NCI-H2107 (cell line): ENCODE measurements around the gene MTX3.
A peak's percentile ranks its signal among the peaks of the same experiment; 100 is the strongest.

Experiments used
- DNase-seq: peaks from one replicate; lab custom pipeline; 2025; lab: John Stamatoyannopoulos, UW

MTX3 gene, protein sequence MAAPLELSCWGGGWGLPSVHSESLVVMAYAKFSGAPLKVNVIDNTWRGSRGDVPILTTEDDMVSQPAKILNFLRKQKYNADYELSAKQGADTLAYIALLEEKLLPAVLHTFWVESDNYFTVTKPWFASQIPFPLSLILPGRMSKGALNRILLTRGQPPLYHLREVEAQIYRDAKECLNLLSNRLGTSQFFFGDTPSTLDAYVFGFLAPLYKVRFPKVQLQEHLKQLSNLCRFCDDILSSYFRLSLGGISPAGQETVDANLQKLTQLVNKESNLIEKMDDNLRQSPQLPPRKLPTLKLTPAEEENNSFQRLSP

DNA sequence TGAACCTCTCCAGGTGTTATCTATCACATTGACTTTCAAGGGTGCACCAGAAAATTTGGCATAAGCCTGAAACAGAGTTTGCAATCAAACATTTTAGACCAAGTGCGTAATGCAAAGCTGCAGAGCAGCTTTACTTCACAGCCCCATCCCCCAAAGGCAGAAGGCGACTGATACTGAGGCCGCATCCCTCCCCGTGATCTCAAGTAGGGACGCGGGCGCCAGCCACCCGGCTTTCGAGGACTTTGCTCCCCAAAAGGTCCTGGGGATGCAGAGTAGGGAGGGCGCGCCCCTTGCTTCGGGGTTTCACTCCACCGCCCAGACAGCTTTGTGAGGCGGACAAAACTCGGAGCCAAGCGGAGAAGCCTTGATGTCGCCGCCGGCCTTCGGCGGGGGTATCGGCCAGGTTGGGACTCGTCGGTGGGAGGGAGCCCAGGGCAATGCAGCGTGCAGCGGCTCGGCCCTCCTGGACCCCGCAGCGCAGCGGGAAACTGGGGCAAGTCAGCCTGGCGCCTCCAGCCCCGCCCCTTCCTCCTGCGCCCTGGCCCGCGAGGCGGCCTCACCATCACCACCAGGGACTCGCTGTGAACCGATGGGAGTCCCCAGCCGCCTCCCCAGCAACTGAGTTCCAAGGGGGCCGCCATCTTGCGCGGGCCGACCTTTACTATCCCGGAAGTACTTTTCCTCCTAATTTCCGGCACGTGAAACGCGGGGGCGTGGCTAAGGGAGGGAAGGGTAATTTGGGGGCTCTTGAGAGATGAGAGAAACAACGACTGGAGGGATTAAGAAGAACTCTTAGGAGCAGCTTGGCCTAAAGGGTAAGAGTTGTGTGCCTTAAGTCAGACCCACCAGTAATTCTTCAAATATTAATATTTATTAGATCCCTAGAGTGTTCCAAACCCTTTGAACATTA lies at the start of gene MTX3:
Gene MTX3 (minus strand): TSS at position 665 of the 910 bp plus-strand sequence. CDS start 24 bp downstream, at position 641.
- peak; percentile 63 for DNase-seq

DNA sequence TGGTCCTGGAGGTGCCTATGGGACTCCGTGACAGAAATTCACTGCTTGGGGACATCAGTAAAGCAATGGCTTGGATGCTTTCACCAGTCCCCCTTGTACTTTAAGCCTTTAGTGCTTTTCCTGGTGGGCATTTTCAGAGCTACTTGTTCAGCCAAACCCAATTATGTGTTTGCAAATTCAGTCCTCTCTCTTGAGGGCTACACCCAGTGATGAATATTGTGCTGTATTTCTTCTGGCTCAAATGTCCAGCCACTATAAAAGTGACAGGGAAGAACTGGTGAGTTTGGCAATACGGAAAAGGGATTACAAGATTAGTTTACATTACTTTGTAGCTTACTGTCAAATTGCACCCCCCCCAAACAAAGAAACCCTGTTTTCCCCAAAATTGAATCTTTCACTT lies 48.6 kb upstream of the MTX3 start:
- no peak for DNase-seq

DNA sequence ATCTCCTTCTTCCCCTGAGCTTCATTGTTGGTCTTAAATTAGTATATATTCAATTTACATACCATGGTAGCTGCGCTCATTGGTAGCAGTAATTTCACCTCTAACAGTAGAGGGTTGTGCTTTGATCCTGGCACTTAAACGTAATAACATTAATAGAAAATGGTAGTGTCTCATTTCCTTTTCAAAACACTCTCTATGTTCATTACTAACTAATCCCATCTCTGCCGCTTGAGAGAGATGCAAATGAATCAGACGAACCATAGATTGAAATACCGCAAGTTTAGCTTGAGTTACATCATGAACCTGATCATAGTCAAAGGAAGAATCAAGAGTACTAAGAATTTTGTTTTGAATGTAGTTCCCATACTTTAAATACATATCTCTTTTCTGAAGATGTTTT lies 46.3 kb upstream of the MTX3 start:
- no peak for DNase-seq

DNA sequence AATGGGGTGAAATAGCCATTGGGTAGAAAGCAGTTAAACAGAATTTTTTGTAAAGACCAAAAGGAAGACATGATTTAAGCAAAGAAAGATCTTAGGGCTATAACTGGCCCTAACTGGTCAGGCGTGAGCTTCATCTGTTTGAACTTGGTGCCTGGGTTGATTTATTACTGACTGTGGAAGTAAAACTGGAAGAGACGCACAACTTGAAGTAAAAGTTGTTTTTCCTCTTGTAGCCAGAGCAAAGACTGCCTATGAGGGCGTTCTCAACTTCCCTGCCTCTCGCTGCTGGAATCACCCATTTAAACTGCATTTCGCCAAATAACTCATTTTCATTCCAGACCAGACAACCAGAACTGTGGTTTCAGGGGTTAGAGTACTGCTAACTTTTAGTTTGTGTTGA lies 45.6 kb upstream of the MTX3 start:
- DNase-seq, result no peak

DNA sequence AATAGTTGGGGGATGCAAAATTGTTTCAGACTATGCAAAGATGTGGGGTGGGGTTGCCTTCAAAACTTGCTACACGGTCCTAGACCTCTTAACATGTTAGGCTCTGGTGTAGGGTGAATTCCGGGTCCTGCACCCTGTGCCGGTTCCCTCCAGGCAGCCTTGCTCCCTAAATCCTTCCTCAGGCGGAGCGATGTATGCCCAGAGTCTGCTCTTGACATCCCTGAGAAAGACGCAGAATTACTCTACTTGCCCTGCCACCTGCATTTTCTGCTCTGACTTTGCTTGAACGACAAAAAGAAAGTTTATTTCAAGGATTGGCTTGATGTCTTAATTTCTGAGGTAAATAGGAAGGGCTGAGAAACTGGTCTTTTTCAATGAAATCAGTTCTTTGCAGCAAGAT lies 44.8 kb upstream of the MTX3 start:
- no peak for DNase-seq

DNA sequence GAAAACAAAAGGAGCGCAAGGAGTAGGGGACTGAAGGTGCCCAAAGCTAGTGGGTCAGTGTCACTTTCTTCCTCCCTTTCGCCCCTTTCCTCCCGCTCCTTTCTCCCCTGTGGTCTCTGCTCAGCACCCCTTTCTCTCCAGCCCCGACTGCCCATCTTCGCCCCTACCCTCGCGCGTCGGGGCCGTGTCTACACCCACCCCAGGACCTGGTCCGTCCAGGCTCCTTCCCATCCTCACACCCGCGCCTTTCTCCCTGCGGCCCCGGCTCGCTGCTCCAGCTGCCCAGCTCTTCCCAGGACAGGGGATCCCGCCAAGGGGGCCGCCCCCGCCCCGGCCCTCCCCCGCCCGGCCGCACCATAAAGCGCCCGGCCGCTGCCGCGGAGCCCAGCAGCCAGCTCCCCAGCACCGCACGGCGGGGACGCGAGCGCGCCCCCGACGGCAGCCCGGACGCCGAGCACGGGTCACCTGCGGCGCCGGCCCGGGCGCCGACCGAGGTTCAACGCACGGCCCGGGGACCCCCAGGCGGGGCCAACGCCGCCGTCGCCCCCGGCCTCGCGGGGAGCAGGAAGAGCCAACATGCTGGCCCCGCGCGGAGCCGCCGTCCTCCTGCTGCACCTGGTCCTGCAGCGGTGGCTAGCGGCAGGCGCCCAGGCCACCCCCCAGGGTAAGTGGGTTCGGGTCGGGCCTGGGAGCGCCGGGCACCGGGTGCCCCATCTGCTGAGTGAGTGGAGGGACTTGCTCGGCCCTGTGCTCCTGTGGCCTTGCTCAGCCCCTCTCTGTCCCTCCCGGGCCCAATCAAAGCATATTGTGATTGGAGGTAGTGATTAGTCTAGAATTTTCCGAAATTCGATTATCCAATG lies 44.1 kb upstream of the MTX3 start, which contains the start of gene THBS4:
Gene THBS4 (plus strand): TSS at position 387 of the 860 bp plus-strand sequence. CDS start 190 bp downstream, at position 577.
- no peak for DNase-seq

DNA sequence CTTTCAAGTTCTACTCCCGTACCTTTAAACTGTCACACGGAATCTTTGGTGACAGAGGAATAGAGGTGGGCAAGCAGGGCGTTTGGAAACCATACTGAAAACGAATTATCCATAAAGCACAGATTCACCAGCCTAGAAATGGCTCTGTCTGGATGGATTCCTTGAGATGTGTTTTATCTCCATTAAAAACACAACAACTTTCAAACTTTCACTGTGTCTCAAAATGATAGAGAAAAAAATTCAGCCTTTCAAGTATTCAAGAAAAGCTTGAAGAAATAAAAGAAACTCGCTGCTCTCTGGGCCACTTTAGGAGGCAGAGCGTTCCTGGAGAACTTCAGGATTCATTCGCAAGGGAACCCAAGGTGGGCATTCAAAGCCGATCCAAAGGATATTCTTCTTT lies 43.5 kb upstream of the MTX3 start:
- no peak for DNase-seq

DNA sequence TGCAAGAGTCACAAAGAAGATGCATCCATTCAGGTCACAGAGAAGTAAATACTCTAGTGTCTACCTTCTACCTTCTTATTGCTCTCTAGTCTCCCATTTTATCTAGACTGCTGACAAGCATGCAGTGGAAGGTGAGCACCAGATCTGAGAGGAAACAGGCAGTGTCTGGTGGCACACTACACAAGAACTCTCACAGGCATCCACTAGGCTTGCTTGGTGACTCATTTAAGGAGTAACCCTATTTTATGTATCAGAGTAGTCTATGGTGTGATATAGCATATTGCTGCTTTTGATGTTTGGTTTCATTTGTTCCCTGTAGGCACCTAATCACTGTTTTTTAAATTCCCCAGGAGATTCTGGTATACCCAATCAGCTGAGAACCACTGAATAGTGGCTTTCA lies 42.5 kb upstream of the MTX3 start:
- DNase-seq, result no peak

DNA sequence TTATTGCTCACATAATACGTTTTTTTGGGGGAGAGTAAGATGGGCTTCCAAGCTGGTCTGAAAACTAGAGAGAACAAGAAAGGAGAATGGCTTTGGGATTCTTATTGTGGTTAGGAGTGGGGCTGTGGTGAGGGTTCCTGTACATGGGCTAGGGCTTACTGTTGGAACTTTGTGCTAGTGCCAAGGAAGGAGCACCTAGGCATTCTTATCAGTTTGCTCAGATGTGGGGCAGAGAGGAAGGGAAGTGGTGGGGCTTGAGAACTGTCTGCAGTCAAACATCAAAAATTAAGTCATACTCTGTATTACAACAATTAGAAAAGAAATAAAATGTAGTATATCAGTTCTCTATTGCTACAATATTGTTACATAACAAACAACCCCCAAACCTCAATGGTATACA lies 40.0 kb upstream of the MTX3 start:
- no peak for DNase-seq

DNA sequence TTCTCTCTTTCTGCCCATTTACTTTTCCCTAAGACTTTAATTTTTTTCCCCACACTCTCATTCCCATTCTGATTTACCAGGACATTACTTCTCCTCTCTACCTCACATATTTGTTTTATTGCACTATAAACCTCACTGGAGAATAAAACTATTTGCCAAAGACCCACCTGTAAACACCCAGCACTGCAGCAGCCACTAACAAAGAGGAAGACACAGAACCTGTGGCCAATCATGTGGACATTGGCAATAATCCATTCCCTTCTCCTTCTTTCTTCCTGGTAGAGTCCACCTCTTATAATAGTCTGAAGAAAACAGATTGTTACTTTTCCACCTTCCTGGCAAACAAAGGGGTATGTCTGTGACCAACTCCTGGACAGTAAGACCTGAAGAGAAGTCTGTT lies 35.8 kb upstream of the MTX3 start:
- DNase-seq, result no peak

DNA sequence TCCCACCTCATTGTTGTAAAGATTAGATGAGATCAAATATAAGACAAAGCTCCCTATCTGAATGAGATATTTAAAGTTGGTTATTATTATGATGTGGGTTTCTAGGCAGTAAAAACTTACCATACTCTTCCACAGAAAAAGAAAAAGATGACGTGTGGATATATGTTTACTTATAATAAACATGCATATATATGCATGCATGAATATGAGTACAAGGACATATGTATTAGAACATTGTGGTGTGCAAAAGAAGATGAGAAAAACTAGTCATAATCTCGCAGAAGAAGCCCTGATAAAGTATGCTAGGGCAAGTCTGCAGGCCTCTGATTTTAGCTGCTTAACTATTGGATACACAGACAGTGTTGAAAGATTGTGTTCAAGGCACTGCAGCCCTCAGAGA lies 34.0 kb upstream of the MTX3 start:
- DNase-seq, result no peak

DNA sequence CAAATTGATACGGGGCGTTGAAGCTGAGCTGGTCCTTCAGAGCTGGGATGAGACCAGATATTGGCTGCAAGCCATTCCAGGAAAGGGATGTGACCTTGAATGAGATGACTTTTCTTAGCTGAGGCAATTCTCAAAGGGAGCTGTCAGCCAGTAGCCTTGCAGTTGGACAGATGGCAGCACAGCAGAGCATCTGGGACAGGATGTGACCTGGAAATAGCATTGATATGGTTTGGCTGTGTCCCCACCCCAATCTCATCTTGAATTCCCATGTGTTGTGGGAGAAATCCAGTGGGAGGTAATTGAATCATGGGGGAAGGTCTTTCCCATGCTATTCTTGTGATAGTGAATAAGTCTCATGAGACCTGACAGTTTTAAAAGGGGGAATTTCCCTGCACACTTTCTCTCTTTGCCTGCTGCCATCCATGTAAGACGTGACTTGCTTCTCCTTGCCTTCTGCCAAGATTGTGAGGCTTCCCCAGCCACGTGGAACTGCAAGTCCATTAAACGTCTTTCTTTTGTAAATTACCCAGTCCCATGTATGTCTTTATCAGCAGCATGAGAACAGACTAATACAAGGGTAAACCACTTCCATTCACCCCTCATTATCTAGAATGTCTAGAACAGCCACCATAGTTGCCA lies 19.8 kb upstream of the MTX3 start:
- no peak for DNase-seq

DNA sequence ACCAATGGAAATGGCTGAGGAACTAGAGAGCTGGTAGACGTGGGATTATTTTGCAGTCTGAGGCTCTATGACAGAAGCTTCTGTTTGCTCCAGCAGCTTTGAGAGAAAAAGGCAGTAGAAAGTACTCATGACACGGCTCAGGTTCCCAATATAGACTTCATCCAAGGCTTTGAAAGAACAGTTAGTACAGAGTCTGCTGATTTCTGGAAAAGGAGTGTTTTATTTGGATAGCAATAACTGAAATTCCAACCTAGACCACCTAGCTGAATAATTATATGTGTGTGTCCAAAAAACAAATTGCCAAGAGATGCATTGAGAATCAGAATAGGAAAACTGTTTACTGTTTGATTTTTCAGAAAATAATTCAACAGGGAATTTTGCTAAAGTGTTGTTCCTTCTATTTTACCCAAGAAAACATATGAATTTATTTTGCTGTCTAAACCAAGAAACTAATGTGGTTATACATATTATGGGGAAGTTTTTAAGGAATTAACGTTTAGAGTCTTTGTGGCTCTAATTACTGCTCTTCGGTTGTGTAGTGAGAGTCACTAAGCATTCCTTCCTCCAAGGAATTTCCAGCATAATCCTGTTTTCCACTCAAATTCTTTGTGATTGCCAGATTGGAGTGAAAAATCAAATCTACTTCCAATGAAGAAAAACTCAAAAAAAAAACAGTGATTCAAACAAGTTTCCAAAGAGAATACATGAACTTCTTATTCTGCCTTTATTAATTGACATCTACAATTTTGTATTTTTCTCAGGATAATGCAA lies 18.1 kb upstream of the MTX3 start:
- DNase-seq, result no peak

DNA sequence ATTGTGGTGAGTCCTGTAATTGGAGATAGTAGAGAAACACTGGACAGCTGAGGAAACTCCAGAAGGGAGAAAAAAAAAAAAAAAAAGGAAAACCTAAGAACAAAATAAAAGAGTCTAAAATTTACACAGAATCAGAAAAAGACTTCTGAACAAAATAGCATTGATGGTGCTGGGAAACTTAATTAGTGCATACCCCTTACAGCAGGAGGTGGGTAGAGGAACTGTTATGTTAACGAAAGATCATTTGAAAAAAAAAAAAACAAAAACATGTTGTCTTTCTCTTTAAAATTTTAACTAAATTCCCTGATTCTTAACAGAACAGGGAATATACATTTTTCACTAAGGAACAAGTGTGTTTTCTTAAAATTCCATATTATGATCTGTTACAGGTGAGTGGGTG lies 11.6 kb upstream of the MTX3 start:
- DNase-seq, result no peak

DNA sequence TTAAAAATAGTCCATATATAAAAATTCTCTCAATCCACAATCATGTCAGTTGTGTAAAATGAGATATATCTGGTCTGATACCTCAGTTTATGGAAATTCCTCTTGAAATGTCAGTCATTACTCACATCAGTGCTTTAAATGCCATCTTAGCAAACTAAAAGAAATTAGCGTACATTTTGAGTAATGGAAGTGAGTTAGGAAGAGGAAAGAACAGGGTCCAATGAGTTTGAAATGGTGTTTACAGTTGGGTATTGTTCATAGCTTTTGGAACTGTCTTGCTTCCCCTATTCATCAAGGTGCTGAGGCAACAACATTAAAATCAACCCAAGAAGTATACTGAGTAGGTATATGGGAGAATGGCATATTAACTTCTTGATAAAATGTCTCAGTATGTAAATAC lies 8.7 kb upstream of the MTX3 start:
- DNase-seq, result no peak

DNA sequence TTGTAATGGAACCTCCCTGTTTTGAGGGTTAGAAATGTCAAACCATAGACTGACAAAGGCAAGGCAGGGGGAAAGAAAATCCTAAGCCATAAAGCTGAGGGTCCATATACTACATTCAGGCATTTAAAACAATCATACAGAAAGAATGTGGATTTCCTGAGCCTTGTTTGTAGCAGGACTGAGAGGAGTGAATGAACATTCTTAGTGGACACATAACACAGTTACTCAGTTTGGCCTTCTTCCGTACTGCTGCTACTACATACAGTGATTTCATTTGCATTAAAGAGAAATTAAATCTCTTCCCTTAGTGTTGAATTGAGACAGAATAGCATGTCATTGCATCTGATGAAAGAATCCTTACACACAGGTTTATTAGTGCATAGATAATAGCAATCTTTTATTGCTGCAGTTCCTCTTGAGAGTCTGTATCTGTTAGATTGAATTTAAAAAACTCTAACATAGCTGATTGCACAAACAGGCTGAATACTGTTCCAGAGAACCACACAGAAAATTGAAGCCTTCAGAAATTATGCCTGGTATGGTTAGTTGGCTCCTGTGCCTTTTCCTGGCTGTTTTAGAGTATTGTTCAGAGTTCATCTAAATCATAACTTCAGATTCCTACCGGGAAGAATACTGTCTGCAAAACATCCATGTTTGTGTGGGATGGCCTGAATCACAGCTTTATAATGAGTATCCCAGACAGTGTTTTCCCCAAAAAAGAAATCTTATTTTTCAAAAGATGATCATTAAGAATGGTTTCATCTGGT lies 2.0 kb upstream of the MTX3 start:
- no peak for DNase-seq

DNA sequence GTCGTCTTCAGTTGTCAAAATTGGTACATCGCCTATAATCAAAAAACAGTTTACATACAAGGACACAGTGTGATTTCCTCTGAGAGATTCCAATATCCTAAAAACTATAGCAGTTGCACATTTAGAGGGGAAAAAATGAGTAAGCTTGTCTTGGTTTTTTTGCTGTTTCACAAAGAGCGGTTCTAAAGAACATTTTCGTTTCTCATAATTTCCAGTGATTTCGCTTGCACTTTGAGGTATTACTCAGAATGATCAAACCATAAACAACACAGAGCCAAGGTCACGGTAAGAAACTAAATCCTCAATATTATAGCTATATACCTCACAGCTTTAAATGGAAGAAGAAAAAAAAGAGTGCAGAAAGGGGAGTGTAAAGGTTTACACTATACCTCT lies 861 bp downstream of the MTX3 start:
- no peak for DNase-seq

DNA sequence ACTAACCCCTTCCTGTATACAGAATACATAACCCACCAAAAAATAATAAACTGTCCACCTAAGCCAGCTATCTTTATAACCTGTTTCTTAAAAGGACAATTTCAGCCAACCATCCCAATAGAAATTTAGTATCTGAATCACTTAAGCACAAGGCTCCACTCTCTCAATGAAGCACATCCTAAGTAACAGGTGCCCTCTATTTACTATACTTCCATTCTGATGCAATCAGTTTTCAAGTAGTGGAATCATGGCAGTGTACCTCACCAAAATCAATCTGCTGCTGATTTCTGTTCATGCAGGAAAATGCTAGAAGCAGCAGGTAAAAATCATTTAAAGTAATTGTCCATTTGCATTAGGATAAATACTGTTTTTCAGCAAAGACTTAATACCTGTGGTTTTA lies 4.8 kb downstream of the MTX3 start:
- DNase-seq, result no peak

DNA sequence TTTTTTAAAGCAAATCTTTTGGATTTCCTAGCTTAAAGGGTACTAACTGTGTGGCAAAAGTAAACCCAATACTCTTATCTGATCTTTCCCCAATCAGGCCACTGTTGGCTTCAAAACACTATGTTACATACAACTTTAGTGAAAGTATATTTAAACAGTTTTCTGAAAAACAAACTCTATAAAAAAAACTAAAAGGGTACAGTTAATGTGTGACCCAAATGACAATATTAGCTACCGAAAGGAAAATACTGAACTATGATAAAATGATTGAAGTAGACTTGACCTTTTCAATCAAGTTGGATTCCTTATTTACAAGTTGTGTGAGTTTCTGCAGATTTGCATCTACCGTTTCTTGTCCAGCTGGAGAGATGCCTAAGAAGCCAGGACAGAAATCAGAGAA lies 5.8 kb downstream of the MTX3 start:
- DNase-seq, result no peak

DNA sequence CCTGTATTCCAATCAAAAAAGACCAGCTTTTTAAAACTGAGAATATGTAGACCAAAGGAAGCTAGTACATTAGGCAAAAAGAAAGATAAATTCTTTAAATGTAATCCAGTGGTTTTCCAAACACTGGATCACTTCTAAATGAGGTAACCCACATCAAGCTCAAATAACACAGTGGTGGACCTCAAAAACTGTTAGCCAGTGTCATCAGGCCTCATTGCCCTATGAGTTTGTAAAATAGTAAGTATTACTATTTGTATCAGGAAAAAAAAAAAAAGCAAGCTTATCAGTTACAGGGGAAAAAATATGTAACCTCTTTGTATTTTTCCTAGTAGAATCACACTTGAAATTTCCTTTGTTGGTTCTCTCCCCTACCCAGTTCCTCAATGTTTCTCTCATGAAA lies 6.7 kb downstream of the MTX3 start:
- no peak for DNase-seq
